ENCODE results near the gene ISLR2. TPM values are rescaled to one million over a fixed set of nuclear protein-coding genes. Genes with fewer than 3 reads are reported as not detected.

The ISLR2 gene
- under 1 TPM in 1 of 2 donors, not detected in 1; under 0.01 TPM for total RNA-seq

DNA sequence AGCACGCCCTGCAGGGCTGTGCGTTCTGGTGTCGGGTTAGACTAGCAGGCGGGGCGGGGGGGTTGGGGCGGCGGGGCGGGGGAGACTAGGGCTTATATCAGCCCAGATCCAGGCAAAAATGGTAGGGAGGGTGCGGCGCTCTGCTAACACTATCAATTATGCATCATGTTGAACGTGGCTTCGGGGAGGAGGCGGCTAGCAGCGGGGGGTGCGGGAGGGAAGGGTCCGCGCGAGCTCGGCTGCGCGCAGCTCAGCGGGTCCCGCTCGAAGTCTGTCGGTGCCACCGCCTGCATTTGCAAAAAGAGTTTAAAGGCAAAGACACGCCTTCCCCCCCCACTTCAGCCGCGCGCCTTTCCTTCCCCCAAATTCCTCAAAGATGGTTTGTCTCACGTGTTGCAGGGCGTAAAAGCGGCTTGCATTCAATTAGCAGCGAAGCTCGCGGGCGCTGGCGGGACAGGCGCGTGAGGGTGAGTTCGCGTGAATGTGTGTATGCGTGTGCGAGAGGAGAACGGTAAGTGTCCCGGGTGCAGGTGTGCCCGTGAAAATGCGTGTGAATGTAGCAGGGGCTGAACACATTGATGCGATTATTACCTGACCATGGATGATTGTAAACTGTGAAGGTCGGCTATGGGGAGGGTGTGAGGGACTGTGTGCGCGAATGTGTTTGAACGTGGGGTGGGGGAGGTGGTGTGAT, at the start of gene ISLR2:
Gene ISLR2, plus strand, starts transcription at position 432 of the 694 bp plus-strand sequence. CDS start 2,169 bp downstream, outside the sequence.

DNA sequence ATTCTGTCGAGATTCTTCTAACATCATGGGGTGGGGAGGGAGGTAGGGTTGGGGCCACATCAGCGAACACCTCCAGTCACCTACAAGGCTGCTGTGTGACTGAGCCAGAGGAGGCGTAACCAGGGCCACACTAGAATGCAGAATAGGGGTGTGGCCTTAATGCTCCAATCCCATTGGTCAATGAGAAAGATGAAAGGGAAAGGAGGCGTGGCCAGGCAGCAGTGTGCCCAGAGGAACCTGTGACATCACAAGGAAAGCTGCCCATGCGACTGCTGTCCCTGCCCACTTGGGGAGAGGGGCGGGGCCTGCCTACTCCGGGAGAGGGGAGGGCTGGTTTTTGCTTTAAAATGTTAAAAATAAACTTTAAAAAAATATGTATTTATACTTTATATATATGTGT, 47.9 kb upstream of the ISLR2 start, which contains the start of gene GOLGA6A:
Gene GOLGA6A, minus strand, starts transcription at position 101 of the 400 bp plus-strand sequence. Its CDS starts 41 bp downstream, at position 60.

DNA sequence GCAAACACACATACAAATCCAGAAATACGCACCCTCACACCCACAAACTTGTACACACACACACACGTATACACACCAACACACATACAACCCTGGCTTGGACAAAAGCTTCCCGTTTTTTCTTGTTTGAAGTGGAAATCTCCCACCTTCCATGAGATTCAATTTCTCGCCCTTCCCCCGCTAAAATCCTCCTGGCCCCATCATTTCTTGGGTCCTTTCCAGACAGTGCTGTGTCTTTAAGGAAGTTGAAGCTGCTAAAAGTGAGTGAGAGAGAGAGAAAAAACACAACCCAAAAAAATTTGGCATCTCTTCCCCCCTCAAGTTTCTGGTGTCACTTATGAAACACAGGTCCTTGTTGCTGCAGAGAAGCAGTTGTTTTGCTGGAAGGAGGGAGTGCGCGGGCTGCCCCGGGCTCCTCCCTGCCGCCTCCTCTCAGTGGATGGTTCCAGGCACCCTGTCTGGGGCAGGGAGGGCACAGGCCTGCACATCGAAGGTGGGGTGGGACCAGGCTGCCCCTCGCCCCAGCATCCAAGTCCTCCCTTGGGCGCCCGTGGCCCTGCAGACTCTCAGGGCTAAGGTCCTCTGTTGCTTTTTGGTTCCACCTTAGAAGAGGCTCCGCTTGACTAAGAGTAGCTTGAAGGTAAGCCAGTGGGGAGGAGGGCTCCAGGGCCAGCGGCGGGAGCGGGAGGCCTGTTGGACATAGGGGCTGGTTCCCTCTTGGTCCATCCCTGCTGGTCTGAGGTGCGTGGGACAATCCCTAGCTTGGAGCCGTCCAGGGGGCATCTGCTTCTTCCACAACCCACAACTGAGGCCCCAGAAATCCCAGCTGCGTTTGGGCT, 43.2 kb downstream of the ISLR2 start, which contains the start of gene ISLR:
Gene ISLR, plus strand, starts transcription at position 331 of the 839 bp plus-strand sequence. CDS start 1,149 bp downstream, outside the sequence.

Small RNA genes lying within 50 kb of the gene (small RNA-seq; reads per million reads assigned to genes)
- 0 reads per million in 2 donors for gene RF00017

Other genes with a start within 250 kb of the ISLR2 start
- 1 to 10 TPM; 1.7 to 4.5 TPM for gene LOXL1, start 204.1 kb upstream of the ISLR2 start, total RNA-seq
- gene STOML1, start 138.3 kb upstream of the ISLR2 start, total RNA-seq, result 10 to 100 TPM; 11.3 to 16.5 TPM
- 100 to 1,000 TPM in 1 of 2 donors, 10 to 100 TPM in 1; 84.7 to 126 TPM for gene PML, start 135.9 kb upstream of the ISLR2 start, total RNA-seq
- under 1 TPM; under 0.01 to 0.67 TPM for gene GOLGA6A, start 48.0 kb upstream of the ISLR2 start, total RNA-seq
- not detected for gene ISLR, start 43.1 kb downstream of the ISLR2 start, total RNA-seq
- gene STRA6, start 72.2 kb downstream of the ISLR2 start, total RNA-seq, result not detected
- not detected for gene CCDC33, start 105.7 kb downstream of the ISLR2 start, total RNA-seq
- under 1 TPM in 1 of 2 donors, not detected in 1; 0.69 TPM for gene CYP11A1, start 237.1 kb downstream of the ISLR2 start, total RNA-seq

Data from melanocyte of skin (primary cell).